Retinal pigment epithelial cell (primary cell): ENCODE results near the gene ZDHHC7.

ENCODE experiments used
- DNase-seq: peaks from one replicate; pipeline ENCODE4 v3.0.0-alpha.2; 2010; ENCODE audit warnings: low read depth
- H3K4me3 ChIP-seq: 2 replicates; pipeline ENCODE4 v1.5.1; 2011; ENCODE audit warnings: mild to moderate bottlenecking, low read length, control low read depth, moderate library complexity
- TF ChIP-seq, protein P1 (sequence below): conservative IDR thresholded peaks from 2 replicates; pipeline ENCODE4 v1.5.1; 2011; ENCODE audit warnings: low read depth, low read length, control low read depth, inconsistent platforms

The ZDHHC7 gene

GRCh38 chr16:84937196-84938005 is 73.9 kb downstream of the ZDHHC7 start:
- H3K4me3 ChIP-seq = no peak overlapping the region
- TF ChIP-seq, protein P1, sequence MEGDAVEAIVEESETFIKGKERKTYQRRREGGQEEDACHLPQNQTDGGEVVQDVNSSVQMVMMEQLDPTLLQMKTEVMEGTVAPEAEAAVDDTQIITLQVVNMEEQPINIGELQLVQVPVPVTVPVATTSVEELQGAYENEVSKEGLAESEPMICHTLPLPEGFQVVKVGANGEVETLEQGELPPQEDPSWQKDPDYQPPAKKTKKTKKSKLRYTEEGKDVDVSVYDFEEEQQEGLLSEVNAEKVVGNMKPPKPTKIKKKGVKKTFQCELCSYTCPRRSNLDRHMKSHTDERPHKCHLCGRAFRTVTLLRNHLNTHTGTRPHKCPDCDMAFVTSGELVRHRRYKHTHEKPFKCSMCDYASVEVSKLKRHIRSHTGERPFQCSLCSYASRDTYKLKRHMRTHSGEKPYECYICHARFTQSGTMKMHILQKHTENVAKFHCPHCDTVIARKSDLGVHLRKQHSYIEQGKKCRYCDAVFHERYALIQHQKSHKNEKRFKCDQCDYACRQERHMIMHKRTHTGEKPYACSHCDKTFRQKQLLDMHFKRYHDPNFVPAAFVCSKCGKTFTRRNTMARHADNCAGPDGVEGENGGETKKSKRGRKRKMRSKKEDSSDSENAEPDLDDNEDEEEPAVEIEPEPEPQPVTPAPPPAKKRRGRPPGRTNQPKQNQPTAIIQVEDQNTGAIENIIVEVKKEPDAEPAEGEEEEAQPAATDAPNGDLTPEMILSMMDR = no peak
- no peak for DNase-seq

- H3K4me3 ChIP-seq = no peak overlapping the region
- DNase-seq = no peak
- TF ChIP-seq, protein P1 = no peak
Observed at GRCh38 chr16:84933774-84934631, 77.3 kb downstream of the ZDHHC7 start.

DNA sequence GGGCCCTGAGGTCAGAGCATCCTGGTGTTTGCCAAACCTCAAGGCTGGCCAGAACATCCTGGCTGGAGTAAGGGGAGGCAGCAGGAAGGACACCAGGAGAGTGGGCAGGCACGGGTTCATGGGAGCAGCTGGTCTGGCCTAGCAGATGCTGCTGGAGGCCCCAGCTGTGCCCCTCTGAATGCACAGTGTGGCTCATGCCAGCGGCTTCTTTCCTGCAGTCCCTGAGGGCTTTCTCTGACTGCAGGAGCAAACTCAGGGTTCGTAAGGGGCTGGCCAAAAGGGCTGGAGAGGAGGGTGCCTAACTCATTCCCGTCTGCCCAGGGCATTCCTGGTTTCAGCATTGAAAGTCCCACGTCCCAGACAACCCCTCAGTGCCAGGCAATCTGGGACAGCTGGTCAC is 78.7 kb downstream of the ZDHHC7 start:
- TF ChIP-seq, protein P1 = no peak
- no peak overlapping the region for H3K4me3 ChIP-seq
- no peak for DNase-seq

DNA sequence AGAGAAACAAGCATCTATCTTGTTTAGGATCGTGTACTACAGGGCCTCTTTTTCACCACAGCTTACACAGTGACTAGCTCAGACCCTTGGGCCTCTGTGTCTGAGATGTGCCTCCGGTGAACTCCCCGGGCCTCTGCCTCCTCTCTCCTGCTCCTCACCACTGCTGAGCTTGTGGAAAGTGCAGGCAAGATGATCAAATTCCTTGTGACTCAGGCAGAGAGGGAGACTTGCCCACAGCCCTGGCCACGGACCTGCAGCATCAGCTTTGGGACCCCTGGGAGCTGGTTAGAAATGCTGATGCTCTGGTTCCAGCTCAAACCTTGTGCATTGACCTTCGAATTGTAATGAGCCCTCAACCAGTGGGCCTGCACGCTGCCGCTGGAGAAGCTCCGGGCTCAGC is 79.8 kb downstream of the ZDHHC7 start:
- no peak overlapping the region for H3K4me3 ChIP-seq
- TF ChIP-seq, protein P1 = no peak
- no peak for DNase-seq

DNA sequence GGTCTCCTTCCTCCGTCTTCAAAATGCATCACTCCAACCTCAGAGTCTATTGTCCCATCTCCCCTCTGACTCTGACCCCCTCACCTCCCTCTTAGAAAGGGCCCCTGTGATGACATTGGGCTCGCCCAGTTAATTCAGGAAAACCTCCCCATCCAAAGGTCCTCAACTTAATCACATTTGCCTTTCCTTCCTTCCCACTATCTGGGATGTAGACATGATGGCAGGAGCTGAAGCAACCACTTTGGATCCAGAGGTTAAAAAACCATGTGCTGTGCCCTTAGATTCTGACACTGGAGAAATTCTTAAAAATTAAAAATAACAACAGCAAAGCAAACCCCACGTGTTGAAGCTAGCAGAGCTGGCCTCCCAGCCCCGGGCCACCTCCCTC is 80.2 kb downstream of the ZDHHC7 start:
- TF ChIP-seq, protein P1 = no peak
- DNase-seq = no peak
- no peak overlapping the region for H3K4me3 ChIP-seq

GRCh38 chr16:84930298-84931106 is 80.8 kb downstream of the ZDHHC7 start:
- no peak overlapping the region for H3K4me3 ChIP-seq
- no peak for DNase-seq
- TF ChIP-seq, protein P1 = no peak
